HG02852 (cell line): ENCODE measurements around the gene ST8SIA6.

Experiments
- ATAC-seq: cut with Tn5 transposase; IDR thresholded peaks from one replicate; pipeline ENCODE4 v1.9.1; 2021; ENCODE audit warnings: mild to moderate bottlenecking, moderate library complexity; ENCODE audit not compliant: unreplicated experiment

ST8SIA6 gene

DNA sequence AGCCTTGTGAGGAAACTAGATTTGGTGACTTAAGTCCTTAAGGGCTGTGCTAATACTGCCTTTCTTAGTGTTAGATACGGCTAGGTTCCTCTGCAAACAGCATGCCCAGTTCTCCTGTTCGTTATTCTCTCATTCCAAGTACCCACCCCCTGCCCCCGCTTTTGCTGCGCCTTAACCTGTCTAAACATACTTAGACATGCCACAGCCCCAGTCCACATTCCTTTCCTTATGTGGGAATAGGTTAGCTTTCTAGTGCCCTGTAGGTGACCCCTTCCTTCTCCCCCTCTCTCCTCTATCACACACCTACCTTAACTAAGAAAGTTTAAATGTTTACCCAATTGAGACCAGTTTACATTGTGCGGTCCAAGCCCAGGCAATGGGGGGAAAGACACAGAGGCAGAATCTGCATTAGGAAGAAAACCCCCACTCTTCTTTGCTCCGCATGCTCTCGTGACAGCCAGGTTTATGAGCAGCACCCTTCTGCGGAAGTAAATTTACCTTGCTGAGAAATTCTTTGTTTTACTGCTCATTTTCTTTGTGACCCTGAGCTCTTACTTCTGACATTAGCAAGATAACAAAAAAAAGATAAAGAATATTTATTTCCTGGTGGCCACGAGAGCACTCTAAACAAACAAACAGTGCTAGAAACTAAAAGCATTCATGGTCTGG is 177.5 kb downstream of the ST8SIA6 start:
- ATAC-seq = no peak

DNA sequence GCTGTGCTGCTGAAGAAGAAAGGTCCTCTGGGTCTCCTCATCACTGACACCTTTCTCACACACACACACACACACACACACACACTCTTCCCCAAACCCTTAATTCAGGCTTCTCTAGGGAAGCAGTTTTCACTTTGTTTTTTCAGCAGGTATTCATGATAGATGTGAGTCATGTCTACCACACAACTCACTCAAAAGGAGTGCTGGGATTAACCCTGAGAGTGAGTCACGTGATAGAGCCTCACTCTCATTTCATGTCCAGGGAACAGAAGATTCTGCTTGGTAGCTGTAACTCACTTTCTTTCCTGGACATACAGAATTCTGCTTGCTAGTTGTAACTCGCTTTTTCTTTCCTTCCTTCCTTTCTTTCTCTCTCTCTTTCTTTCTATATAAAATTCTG is 181.0 kb downstream of the ST8SIA6 start:
- no peak for ATAC-seq

DNA sequence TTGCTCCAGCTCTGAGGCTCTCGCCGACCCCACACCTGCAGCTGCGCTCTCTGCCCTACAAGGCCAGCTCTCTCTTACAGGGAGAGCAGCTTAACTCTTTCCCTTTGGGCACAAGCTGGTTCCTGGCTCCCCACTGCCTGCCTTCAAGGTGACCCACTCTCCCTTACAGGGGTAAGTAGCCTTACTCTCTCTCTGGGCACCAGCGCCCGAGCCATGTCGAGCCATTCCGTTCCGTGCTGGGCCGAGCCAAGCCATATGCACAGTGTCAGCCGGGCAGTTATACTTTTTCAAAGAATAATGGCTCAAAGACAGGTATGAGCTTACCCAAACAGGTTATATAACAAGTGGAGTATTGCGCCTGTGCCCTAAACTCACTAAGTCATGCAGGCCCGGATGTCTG is 181.7 kb downstream of the ST8SIA6 start:
- no peak for ATAC-seq
